GM18505 (cell line): ENCODE measurements around the gene FOXN3.

Experiments
- ATAC-seq: cut with Tn5 transposase; IDR thresholded peaks from one replicate; pipeline ENCODE4 v1.9.1; 2021; ENCODE audit not compliant: unreplicated experiment
- POLR2A ChIP-seq: IDR thresholded peaks from 4 replicates; pipeline ENCODE4 v1.6.1; 2011; ENCODE audit warnings: borderline replicate concordance; ENCODE audit not compliant: insufficient read depth, insufficient read length; ENCODE audit errors: extremely low read depth

FOXN3 gene

DNA sequence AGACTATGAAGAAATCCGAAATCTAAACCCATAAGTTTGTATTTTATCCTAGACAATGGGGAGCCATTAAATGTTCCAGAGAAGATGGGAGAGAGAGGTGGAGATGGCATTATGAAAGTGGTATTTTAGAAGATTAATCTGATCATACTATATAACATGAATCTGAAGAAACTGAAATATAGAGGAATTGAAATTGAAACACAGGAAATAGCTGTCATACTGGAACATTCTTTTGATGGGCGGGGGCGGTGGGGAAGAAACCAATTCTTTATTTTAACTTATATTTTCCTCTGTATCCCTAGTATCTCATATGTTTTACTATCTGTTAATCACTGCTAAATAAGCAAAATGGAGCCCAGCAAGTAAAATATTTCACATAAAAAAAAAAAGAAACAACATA is 27.0 kb upstream of the FOXN3 start:
- ATAC-seq = no peak
- TF ChIP-seq POLR2A = no peak

DNA sequence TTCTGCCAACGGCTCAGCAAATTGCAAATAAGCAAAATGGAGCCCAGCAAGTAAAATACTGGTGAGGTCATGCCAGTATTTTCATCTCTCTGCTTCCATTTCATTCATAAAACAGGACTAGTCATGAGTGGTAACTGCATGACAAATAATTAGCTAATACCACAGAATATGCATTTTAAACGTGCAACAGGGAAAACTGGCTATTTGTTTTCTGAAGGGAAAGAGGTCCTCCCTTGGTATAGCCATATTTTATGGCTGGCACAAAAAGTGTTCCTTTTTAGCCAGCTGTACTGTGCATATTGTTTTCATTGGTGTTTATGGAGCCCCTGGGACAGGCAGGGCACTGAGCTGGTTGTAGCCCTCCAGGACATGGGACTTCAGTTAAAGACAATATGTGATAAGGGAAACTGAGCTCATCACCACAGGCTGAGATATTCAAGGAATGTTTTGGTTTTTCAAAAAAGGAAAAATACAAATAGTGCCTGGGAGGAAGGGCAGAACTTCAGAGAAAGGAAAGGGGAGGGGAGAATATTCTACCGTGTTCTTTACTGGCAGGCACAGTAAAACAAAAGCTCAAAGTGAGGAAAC is 26.1 kb upstream of the FOXN3 start:
- no peak for ATAC-seq
- no peak for TF ChIP-seq POLR2A

DNA sequence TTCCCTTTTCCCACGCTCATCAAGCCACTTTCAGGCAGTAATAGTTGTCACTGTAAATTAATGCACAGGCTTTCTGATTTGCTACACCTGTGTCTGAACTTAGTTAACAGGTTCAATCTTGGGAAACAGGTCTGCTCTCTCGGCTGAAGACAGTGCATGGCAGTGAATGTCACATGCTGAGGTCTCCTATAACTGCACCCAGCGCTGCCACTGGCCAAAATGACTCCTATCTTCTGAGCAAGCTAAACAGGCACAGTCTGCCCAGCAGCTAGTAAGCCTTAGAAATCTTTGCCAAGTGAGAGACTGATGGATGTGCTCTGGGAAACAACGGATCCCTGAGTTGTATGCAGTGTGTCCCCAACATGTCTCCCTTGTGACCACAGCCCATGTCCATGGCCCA is 25.2 kb upstream of the FOXN3 start:
- no peak for TF ChIP-seq POLR2A
- ATAC-seq = no peak

DNA sequence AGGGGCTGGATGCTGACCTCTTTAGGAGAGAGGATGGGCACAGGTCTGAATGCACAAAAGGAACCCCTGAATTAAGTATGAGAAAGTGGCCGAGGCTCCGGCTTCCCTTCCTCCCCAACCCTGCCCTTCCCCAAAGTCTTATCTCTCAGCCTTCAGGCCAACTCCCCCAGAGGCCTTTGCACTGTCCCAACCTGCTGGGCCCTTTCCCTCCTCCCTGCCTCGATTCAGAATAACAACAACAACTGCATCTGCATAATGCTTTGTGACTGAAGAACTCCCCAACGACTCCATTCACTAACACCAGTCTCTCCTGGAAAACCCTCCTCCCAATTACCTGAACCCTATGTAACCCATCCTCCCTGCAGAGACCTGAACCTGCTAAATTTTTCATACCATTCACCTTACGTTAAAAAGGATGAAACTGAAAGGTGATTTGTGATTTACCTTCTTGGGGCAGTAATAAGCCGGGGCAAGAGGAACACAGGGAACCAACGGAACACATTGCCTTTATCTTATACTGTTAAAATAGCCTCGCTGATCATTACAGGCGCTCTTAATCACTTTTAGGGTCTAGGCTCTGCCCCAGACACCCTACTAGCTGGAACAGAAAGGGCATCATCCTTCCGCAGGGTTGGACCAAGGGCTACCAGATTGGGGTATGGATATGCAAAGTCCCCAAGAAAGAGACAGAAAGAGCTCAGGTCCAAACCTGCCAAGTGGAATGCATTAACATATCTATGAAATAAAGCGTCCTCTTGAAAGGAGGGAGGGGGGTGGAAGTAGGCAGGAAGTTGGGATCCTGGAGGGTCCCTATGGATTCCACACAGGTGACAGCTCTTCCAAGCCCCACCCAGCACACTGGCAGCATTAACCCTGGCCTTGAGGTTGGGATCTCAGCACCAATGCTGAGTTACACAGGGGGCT is 24.2 kb upstream of the FOXN3 start:
- no peak for ATAC-seq
- no peak for TF ChIP-seq POLR2A

DNA sequence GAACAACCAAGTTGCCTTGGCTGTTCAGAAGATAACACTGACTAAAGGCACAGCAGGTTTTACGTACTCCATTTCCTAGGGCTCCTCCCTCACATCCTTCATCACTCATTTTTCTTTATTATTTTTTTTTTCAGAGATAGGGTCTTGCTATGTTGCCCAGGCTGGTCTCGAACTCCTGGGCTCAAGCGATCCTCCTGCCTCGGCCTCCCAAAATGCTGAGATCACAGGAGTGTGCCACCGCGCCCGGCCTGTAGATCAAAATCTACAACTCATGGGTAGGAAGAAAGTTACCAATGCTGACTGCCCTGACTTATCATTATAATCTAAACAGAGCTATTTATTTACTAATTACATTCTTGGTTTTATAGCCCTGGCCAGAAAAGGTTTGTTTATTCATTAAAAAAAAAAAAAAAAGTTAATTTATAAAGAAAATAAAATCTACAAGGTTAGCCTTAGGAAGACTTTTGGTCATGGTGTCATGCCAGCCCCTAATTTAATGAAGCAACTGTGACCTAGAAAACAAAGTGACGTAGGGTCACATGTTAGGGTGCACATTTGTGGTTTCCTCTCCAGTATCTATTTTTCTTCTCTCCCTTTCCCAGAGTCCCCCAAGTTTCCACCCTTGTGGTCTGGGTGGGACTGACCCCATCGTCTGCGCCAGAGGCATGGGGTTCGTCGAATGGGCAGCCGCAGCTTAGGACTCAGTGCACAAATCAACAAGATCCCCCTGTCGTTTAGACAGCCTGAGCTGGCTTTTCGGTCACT is 19.0 kb upstream of the FOXN3 start:
- no peak for TF ChIP-seq POLR2A
- ATAC-seq = no peak

DNA sequence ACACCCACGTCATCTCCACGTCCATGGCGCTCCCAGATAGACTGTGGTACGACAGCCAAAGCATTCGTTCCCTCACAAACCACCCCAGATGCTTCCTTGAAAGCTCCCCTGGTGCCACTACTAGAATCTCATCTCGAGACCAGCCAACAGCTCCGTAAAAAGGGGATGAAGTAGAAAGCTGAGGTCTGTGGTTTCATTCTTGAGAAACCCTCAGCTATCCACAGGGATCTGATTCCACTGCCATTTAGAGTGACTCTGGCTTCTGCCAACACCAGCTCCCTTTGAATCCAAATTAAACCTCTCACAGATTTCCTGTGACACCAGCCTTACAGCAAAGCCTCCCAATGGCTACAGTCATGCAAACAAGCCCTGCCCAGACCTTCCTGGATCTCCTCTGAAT is 18.5 kb upstream of the FOXN3 start:
- no peak for TF ChIP-seq POLR2A
- no peak for ATAC-seq

DNA sequence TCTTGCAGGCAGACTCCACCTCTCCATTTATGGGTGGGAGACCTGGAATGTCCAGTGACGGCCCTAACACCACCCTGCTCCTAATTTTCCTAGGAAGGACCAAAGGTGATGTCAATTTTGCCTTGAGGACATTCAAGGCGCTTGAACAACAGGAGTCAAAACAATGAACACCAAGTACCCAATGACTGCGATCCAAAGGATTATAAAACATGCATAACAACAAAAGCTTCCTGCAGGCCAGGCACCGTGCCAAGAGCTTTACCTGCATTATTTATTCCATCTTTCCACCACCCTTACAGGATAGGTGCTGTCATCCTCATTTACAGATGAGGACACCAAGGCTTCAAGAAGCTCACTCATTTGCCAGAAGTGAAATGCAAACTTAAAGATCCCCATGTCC is 15.2 kb upstream of the FOXN3 start:
- ATAC-seq = no peak
- TF ChIP-seq POLR2A = no peak

DNA sequence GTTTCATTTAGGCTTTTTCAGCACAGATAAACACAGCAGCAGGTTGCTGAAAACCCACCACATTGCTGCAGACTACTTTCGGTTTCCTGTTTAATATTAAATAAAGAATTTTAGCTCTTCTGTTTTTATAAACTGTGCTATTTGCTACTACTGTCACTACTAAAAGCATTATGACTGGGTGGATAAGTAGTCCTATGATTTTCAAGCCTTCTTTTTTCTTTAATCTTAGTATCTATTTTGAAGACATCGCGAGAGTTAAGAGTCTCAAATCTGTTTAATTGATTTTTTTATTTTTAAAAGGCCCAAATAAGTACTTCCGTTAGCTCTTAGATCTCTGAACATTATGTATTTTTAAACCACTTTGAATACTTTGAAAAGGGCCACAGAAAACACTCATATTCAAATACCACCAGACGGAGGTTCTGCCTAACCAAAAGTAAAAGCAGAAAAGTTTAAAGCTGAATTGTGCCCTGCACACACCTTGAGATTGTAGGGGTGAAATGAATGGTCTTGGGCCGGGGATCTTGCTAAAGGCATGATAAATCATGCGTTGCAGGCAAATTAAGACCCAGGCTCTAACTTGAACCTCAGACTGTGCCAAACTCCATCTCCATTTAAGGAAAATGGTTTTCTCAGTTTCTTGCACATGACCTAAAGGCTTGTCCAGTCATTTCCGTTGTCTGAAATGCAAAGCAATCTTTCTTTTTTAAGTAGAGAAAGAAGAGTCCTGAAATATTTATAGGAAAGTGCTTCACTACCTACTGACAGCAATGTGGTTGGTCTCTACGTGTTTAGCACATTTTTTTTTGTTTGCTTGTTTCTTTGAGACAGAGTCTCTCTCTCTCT is 13.6 kb upstream of the FOXN3 start:
- peak; percentile 25 for TF ChIP-seq POLR2A
- peak; percentile 86 for ATAC-seq

DNA sequence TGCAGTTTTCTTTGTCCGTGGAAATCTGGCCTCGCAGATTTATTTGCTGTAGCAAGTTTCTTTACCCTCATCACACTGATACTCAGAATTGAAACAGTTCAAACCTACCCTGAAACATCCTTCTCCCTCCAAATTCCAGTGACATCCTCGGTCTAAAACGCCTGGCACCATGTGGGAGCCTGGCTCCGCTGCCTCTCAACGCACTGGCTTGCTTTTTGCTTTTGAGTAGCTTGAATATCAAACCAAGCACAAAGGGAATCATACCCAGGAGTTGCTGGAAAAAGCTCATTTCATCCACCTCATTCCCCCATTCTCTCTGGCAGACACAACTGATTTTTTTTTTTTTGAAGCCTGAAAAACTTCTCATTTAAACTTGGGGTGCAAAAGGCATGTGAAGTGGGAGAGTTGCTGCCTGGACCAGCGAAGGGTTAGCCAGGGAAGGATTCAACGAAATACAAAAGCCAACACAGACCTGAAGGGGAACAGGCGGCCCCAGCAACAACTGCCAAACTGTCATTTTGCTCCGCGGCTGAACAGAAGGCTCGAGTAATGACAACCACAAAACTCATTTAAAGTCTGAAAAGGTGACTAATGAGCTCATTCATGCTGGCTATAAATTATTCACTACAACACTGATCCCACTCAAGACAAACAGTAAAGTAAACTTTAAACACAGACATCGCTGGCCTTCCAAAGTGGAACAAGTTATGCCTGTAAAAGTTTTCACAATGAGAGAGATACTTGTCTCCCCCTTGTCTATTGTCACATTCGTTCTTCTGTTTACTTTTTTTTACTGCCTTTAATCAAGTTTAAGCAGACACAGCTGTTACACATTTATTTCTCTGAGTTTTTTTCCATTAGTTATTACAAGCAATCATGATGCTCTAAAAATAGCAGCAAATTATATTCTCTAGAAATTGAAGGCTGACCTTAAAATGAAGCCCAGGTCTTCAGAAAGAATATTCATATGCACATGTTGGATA is 12.5 kb upstream of the FOXN3 start:
- ATAC-seq = no peak
- no peak for TF ChIP-seq POLR2A

DNA sequence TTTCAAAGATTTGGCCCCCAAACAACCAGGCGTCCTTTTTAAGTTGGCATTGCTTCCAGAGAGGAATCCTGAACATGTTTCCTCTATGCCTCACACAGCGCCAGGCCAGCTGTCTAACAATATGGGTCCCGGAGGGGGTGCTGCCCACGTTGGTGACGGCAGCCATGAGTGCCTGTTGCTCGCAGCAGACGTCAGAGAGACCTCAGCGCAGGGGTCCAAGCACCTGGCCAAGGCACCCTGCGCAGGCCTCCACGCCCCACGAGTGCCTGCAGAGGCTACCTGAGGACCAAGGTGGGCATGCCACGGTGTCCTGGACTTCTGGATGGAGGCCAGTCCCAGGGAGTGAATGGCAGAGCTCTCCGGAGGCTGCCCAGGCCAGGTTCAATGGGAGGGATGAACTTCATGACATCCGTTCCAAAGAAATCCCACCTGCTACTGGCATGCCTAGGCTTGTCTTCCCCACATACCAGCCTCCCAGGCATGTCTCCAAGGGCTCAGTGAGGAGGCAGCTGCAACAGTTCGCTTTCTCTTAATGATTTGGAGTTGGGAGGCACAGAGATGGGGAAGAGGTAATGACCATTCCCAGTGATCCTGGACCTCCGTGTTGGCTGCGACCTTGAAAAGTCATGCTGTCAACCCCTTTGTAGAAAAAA is 11.6 kb upstream of the FOXN3 start:
- TF ChIP-seq POLR2A = no peak
- no peak for ATAC-seq

DNA sequence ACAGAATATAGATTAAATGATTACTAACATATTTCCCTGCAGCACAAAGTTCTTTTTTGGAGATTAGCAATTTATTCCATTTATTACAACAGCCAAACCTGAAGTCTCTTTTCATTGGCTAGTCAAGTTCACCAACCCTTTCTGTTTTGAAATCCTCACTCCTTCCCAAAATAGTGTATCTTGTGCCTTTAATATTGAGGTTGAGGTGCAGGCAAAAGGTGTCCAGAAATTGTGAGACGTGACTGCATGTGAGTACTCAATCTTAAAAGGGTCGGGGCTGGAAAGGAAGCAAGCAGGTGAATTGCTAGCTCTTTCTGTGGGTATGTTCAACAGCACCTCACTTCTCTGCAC is 11.1 kb upstream of the FOXN3 start:
- TF ChIP-seq POLR2A = no peak
- ATAC-seq = no peak

DNA sequence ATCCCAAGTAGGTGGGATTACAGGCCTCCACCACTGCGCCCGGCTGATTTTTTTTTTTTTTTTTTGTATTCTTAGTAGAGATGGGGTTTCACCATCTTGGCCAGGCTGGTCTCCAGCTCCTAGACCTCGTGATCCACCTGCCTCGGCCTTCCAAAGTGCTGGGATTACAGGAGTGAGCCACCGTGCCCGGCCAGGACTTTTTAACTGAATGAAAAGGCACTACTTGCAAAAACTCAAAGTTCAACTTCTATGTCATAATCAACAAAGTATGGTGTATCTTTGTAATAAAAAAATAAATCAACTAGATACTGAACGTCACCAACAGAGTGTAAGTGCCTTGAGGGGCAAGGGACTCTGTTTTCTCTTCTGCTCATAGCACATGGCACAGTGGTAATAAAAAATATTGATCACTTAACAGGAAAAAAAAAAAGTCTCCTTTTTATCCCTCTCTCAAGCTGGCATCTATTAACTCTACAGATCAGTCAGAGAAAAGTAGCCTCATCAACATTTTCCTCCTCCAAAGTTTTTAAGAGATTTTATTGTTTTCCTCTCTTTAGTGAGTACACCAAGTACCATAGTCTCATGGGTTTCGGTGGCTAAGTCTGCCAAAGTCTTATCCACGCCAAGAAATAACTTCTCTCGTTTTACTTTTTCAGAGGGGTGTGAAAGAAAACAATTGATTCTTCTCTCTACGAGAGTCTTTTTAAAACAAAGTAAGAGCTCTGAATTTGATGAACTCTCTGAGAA is 10.6 kb upstream of the FOXN3 start:
- ATAC-seq = no peak
- no peak for TF ChIP-seq POLR2A

DNA sequence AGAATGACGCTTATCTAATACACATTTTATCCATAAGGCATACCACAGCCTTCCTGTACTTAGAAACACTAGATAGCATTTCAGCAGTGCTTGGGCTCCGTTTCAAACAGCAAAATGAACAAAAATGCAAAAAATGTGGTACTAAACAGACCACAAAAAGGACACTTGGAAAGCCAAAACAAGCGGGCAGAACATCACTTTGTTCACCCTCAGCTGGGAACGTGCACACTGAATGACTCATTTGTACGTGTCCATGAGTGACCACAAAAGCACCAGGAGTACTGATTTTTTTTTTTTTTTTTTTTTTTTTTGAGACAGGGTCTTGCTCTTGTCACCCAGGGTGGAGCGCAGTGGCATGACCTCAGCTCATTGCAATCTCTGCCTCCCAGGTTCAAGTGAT is 8.9 kb upstream of the FOXN3 start:
- no peak for ATAC-seq
- TF ChIP-seq POLR2A = no peak
